Measurements from ENCODE around the gene CCDC88B.

The CCDC88B gene

DNA sequence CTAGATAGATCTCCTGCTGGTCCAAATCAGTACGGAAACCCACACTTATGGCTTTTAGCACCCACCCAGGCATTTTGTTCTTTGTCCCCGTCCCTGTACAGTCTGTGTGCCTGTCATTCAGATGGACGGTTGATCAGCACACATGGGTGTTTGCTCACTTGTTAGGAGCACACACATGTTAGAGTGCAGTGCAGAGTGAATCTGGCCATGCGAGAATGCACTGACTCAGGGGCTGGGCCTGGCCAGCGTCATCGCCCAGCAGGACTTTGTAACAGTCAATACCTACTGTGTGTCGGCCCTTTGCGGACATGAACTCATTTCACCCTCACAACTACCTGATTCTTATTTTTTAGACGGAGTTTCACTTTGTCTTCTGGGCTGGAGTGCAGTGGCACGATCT, 22.3 kb downstream of the CCDC88B start:
- no peak for DNase-seq (ENCODE audit: low read depth)

DNA sequence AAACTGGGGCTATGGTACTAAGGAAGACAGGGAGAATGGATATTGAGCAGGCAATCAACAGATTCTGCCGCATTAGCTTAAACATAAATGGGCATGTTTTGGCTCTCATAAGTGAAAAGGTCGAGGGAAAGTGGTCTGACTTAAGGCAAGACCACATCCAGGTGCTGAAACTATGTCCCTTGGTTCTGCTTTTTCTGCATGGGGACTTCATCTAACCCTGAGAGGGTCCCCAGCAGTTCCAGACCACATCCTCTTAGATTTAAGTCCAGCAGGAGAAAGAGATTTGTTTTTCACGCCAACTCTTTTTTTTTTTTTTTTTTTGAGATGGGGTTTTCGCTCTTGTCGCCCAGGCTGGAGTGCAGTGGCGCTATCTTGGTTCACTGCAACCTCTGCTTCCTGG, 24.4 kb downstream of the CCDC88B start:
- no peak for DNase-seq (ENCODE audit: low read depth)

DNA sequence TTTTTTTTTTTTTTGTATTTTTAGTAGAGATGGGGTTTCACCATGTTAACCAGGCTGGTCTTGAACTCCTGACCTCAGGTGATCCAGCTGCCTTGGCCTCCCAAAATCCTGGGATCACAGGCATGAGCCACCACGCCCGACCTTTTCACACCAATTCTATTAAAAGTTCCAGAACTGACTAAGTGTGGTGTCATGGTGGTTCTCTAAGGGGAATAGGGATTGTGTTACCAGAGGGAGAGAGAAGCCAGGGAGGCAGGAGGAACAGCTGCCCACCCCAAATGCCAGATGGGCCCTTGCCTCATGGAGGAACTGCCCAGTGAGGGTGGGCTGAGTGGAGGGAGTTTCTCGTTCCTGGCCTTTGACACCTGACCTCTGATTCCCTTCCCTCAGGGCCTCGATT, 24.9 kb downstream of the CCDC88B start:
- no peak for DNase-seq (ENCODE audit: low read depth)

DNA sequence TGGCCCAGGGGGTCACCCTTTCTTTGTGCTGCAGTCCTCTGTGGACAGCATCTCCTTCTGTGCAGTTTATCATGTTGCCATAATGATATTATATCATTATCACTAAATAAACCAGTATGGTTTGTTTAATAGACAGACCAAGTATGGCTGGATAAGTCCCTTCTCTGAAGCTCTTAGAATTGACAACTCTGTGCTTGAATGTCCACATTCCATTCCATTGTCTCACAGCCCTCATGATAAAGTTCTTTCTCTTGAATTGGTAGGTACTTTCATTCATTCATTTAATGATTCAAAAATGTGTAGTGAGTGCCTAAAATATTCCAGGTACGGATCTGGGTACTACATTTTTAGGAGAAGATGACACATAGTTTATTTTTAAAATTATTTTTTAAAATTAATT, 26.7 kb downstream of the CCDC88B start:
- DNase-seq (ENCODE audit: low read depth): no peak

DNA sequence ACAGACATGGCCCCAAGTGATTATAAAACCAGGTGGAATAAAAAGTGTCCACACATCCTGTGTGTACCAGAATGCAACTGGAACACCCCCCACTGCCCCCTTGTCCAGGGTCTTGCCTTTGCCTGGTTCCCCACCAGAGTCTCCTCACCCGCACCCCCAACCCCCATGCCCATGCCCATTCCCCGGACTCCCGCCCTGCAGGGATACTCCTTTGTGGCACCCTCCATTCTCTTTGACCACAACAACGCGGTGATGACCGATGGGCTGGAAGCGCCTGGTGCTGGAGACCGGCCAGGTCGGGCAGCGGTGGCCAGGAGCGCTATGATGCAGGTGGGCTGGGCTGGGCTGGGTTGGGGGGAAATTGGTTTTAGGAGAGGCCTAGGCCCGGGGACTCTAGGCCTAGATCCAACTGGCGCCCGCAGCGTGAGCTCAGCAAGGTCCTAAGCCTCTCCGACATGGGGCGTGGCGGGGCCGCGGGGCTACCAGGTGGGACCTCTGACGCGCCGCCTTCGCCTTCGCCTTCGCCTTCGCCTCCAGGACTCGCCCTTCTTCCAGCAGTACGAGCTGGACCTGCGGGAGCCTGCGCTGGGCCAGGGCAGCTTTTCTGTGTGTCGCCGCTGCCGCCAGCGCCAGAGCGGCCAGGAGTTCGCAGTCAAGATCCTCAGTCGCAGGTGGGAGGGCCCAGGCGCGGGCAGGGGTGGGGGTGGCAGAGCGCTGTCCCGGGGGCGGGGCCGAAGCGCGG, 28.1 kb downstream of the CCDC88B start:
- DNase-seq (ENCODE audit: low read depth): no peak

DNA sequence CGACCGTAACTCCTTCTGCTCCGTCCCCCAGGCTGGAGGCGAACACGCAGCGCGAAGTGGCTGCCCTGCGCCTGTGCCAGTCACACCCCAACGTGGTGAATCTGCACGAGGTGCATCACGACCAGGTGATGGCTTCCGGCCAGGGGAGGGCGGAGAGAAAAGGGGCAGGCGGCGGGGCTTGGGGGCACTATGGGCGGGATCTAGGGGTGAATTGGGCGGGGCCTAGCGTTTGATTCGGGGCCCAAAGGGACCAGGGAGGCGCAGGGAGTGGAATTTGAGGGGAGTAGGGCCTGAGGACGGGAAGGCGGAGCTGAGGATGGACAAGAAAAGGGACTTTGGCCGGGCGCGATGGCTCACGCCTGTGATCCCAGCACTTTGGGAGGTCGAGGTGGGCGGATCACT, 28.7 kb downstream of the CCDC88B start:
- no peak for DNase-seq (ENCODE audit: low read depth)

DNA sequence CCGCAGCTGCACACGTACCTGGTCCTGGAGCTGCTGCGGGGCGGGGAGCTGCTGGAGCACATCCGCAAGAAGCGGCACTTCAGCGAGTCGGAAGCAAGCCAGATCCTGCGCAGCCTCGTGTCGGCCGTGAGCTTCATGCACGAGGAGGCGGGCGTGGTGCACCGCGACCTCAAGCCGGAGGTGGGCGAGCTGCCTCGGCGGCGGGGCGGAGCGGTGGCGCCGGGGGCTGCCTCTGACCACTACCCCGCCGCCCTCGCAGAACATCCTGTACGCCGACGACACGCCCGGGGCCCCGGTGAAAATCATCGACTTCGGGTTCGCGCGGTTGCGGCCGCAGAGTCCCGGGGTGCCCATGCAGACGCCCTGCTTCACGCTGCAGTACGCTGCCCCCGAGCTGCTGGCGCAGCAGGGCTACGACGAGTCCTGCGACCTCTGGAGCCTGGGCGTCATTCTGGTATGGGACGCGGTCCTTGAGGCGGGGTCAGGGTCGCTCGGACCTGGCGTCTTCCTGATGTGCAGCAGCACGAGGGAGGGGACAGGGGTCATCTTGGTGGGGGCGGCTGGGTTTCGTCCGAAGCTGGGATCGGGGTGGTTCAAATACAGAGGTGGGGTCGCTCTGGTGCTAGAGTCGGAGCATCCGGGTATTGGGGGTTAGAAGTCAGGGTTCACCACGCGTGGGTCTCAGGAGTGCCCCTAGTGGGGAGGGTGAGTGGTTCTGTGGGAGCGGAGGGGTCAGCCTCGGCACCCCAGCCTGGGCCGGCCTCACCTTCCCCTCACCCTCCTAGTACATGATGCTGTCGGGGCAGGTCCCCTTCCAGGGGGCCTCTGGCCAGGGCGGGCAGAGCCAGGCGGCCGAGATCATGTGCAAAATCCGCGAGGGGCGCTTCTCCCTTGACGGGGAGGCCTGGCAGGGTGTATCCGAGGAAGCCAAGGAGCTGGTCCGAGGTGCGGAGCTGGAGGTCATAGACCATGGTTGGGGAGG, 29.7 kb downstream of the CCDC88B start:
- no peak for DNase-seq (ENCODE audit: low read depth)

DNA sequence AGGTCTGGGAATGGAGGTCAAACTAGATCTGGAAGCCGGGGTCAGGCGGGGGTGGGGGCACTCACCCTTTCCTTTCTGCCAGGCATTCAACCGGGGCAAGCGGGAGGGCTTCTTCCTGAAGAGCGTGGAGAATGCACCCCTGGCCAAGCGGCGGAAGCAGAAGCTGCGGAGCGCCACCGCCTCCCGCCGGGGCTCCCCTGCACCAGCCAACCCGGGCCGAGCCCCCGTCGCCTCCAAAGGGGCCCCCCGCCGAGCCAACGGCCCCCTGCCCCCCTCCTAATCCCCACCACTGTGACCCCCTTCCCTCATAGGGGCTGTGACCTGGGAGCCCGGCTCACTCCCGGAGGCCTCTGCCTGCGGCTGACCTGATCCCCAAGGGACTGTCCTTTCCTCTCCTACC, 31.2 kb downstream of the CCDC88B start:
- DNase-seq (ENCODE audit: low read depth): no peak

DNA sequence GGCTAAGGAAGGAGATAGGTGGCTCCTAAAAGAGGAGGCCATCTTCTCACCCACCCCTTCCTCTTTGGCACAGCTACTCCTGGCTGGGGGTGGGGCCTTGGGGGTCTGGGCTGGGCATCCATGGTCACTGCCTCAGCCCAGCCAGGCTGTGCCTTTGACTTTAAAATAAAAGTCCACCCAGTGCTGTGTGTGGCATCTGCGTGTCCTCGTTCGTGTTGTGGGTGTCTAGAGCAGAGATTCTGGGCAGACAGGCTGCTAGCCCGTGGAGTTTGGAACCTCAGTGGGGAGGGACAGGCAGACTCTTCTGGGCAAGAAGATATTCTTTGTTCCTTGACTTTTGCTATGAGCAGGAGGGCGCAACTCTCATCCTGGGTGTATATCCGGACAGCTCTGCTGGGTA, 32.0 kb downstream of the CCDC88B start:
- no peak for DNase-seq (ENCODE audit: low read depth)

DNA sequence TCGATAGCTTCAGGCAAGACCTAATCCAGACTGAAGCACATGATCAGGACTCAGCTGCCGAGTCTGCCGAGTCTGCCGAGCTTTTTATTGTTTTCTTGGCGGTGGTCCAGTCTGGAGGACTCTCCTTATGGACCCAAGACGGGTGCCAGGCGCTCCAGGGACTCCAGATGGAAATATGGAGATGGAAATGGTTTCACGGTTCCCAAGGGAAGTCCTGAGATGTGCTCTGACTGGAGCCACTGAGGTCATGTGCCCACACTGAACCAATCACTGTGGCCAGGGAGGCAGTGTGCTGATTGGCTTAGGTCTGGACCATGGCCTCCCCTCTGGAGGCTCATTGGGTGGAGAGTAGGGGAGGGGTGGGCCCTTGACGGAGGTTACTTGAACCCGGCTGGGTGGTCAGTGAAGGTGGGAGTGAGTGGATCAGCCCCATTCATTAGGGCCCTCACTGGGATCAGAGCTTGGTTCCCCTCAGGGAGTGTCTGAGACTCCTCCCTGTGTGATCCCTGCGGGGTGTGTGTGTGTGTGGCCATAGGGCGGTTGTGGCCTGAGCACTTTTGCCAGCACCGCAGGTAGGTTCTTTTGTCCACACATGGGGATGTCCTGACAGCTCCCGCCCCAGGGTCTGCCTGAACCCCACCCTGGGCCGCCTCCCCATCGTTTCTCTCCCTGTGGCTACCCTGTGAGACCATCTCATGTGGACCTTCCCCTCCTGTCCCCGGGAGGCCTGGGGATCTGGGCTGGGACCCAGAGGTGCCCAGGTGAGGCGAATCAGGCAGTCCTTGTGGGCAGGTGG, 33.0 kb downstream of the CCDC88B start:
- DNase-seq (ENCODE audit: low read depth): no peak

DNA sequence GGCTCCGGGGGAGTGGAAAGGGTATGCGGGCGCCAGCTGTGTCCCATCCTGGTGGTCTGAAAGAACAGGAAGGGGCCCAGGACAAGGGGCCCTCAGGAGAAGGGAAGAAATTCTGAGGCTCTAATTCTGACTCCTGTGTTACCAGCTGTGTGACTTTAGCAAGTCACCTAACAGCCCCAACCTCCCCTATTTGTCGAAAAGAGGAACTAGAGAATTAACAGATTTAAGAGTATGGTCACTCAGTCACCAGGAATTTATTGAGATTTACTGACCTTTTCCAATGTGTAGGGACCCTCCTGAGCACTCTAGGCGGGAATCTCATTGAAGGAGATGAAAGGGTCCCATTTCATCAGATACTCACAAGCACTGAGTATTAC, 33.6 kb downstream of the CCDC88B start:
- DNase-seq (ENCODE audit: low read depth): no peak

DNA sequence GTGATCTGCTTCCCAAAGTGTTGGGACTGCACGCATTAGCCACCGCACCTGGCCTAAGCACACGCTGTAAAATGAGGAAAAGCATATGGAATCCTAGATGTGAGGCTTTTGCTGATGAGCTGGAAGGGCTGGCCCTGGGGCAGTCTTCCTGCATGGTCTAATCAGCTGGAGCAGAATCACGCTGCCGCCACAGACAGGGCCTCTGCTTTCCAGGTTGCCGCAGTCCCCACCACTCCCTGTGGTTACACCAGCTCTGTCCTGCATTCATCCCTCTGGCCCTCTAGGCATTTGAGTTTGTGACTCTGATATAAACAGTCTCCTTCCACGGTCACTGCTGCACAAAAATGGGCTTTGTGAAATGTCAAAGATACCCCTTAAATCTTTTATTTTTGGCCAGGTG, 36.1 kb downstream of the CCDC88B start:
- DNase-seq (ENCODE audit: low read depth): no peak

DNA sequence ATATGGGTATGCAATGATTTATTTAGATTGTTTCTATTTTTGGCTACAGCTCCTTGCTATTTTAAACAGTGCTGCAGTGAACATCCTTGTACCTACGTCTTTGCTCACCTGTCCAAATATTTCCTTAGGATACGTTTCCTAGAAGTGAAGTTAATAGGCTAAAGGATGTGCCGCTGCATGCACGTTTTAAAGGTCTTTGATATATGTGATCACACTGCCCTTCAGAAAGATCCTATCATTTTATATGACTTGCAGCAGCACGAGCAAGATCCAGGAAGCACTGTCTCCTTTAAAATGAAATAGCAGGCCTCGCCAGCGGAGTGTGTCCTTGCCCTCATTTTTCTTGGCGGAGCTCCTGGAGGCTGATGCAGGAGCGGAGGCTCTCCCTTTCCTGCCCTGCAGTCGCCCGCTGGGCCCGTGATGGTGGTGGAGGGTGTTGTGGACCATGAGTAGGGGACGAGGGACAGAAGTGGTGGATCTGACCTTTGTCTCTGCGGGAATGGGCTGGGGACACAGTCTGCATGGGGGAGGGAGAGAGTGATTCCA, 38.4 kb downstream of the CCDC88B start:
- DNase-seq (ENCODE audit: low read depth): no peak

DNA sequence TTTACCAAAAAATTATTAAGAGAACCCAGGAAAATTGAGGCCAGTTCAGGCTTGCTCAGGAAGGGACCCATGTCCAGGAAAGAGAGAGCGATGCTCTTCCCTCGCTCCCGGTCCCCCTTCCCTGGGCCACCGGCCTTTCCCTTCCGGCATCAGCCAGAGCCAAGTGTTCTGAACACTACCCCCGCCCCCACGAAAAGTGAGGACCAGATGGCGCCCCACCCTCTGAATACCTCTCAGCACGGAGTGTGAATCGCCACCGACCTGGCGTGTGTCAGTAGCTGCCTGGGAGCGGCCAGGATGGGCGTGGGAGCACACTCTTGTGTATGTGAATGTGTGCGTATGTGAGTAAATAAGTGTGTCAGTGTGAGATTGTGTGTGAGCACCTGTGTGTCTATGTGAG, 39.2 kb downstream of the CCDC88B start:
- DNase-seq (ENCODE audit: low read depth): no peak

DNA sequence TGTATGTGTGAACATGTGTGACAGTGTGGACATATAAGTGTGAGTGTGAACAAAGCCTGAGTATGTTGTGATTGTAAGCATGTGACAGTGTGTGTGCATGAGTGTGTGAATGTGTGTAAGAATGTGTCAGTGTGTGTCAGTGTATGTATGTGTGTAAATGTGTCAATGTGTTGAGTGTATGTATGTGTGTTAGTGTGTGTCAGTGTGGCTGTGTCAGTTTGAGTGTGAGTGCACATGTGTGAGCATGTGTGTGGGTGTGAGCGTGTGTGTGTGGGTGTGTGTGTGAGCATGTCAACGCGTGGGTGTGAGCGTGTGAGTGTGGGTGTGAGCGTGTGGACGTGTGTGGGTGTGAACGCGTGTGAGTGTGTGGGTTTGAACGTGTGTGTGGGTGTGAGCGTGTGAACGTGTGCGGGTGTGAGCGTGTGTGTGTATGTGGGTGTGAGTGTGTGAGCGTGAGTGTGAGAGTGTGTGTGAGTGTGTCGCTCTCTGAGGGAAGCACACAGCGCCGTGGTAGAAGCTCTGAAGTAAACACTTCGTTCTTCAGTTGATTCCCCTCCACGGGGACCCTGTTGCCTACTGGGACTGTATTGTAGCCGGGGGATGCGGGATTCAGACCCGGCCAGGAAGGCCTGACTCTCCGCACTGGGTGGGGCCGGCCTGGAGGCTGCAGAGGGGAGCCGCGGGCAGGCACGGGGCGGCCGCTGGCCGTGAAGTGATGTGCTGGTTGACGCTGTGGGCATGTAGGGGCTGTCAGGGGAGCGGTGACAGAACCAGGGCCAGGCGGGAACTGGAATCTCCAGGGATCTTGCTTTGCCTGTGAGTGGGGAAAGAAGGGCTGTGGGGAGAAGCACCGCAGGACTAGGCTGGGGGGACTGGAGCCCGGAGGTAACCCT, 40.1 kb downstream of the CCDC88B start:
- DNase-seq (ENCODE audit: low read depth): no peak

DNA sequence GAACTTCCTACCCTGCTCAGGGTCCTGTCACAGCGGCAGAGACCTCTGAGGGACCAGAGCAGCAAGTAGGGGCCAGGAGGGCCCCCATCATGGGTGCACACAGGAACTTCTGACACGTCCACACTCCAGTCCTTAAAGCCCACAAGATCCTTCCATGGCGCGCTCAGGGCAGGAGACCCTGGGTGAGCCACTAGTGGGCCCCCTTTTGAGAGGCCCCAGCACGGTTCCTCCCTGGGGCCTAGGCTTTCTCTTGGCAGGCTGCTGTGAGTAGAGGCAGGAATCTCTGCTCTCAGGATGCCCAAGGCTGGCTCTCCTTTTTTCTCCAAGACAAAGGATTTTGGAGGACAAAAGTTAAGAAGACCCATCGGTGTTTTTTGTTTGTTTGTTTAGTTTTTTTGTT, 41.3 kb downstream of the CCDC88B start:
- DNase-seq (ENCODE audit: low read depth): no peak

DNA sequence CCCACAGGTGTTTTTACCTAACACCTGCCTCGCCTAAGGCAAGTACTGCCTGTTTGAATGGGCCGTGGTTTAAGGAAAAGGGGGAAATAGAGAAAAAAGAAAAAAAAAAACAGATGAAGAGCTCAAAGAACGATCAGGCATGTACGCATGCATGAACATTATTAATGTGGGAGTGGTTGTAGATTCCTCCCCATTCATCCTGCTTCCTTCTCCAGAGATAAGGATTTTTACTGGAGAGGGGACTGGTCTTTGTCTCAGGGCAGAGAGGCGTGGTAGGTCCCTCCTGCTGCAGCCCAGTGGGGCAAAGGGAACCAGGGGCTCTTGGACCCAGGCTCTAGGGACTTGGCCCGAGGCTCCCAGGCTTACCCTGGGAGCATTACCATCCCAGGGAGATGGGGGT, 42.0 kb downstream of the CCDC88B start:
- no peak for DNase-seq (ENCODE audit: low read depth)

DNA sequence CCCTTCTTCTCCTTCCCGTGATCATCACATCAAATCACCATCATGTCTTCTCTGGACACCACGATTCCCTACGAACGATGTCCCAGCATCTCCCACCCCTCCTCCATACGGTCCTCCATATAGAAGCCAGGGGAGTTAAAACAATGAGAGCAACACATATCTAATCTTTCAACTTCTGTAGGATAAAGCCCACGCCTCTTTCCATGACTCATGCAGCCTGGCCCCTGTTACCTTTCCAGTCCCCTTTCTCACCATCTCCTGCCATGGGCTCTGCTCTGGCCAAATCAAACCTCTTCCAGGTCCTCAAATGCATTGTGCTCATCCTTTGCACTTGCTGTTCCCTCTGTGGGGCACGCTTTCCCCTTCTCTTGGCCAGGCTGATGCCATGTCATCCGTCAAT, 42.6 kb downstream of the CCDC88B start:
- no peak for DNase-seq (ENCODE audit: low read depth)

DNA sequence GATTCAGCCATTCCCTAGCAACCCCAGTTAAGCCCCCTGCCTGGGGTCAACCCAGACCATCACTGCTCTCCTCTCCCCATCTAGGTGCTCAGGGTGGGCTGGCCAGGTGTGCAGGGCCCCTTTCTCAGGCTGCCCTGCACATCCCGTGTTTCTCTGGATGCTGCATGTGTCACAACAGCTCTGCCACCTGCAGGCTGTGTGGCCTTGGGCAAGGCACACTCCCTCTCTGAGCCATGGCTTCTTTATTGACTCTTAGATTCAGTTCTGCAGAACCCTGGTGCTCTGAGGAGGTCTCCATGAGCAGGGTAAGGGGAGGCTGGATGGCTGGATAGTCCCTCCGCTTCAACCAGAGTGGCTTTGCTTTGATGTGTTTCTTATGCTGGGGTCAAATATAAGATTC, 43.6 kb downstream of the CCDC88B start:
- no peak for DNase-seq (ENCODE audit: low read depth)

DNA sequence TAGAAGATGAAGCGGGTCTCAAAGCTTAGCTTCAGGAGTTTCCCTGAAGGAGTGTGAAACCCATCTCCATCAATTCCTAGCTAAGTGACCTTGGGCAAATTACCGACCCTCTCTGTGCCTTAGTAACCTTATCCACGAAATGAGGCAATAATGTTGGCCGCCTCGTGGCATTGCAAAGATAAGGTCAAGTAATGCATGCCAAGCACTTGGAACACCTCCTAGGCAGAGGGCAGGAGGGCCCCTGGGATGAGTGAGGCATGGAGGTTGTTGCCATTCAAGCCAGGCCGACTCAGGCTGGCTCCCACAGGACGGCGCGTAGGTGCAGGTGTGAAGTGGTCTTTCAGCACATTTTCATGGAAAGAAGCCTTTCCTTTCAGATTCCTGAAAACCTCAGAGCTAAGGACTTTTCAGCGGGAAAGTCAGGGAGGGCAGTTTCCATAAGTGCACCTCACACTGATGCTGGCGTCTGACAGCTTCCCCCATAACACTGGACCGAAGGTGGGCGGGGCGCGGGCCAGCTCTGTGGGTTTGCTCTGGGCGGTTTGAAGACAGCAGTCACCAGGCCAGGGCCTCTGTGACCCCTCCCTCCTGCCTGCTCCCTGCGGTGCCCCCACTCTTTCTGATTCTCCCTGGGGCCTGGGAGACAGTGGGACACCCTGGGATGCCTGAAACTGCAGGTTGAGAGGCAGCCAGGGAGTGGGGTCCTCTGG, 44.2 kb downstream of the CCDC88B start:
- DNase-seq (ENCODE audit: low read depth): no peak
